GM20000 (cell line): ENCODE results near the gene CERS6.

Source experiments
- DNase-seq: peaks from one replicate; pipeline ENCODE4 v3.0.0; 2012; ENCODE audit warnings: low spot score
- TF ChIP-seq, protein P1 (sequence below): IDR thresholded peaks from 2 replicates; pipeline ENCODE4 v1.5.1; 2012; ENCODE audit warnings: mild to moderate bottlenecking, control low read depth; ENCODE audit errors: extremely low read depth, missing control alignments

Gene CERS6

DNA sequence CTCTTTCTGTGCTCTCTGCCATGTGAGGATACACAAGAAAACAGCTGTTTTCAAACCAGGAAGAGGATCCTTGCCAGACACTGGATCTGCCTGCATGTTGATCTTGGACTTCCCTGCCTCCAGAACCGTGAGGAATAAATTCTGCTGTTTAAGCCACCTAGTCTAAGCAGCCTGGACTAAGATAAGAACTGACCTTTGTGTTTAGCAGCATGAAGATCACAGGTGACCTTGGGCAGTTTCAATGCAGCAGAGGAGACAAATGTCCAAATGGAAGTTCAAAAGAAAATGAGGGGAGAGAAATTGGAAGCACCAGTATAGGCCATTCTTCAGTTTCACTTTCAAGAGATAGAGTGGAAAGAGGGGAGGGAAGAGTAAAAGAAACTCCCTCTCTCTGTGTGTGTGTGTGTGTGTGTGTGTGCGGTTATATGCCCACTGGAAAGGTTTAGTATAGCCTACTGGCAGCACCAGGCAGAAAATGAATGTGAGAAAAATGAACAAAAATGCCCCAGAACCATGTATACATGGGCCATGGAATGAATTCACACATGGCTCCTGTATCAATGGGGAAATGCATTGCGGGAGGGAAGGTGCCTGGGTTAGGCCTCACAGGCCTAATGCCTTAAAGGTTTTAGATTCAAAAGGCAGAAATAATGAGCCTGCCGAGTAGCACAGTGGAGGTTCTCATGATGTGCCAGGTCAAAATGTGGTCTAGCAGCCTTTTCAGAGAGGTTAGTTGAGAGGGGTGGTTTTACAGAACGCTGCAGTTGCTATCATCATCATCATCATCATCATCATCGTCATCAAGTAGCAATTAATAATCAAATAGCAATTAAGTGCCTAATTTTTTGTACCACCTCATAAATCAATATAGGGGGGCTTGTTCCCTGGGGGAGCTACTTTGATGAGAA, 1.1 kb upstream of the CERS6 start:
- DNase-seq: no peak
- TF ChIP-seq, protein P1, sequence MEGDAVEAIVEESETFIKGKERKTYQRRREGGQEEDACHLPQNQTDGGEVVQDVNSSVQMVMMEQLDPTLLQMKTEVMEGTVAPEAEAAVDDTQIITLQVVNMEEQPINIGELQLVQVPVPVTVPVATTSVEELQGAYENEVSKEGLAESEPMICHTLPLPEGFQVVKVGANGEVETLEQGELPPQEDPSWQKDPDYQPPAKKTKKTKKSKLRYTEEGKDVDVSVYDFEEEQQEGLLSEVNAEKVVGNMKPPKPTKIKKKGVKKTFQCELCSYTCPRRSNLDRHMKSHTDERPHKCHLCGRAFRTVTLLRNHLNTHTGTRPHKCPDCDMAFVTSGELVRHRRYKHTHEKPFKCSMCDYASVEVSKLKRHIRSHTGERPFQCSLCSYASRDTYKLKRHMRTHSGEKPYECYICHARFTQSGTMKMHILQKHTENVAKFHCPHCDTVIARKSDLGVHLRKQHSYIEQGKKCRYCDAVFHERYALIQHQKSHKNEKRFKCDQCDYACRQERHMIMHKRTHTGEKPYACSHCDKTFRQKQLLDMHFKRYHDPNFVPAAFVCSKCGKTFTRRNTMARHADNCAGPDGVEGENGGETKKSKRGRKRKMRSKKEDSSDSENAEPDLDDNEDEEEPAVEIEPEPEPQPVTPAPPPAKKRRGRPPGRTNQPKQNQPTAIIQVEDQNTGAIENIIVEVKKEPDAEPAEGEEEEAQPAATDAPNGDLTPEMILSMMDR: no peak

DNA sequence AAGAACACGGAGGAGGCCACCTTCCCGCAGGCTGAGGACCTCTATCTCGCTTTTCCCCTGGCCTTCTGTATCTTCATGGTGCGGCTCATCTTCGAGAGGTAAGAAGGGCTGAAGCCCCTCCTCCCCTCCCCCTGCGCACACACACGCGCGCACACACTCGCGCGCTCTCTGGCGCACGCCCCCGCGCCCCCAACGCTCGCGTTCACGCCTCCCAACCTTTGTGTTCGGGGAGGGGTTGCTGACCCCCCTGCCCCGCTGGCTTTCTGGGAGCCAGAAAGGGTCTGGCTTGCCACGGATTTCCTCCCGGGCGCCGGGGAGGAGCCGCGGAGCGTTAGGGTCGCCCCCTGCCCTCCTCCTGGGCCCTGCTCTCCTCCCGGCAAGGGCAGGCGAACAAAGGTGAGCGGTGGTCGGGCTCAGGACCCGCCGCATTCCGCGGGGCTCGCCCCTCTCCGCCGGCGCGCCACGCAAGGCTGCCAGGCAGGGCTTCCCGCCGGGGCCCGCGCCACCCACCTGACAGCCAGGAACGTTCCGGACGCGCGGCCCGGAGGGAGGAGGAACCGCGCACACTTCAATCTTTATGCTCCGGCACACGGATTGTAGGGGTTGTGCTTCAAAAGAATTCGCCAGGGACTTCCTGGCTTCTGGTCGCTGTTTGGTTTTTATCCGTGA, 583 bp downstream of the CERS6 start:
- TF ChIP-seq, protein P1: no peak
- DNase-seq: peak; percentile 54

DNA sequence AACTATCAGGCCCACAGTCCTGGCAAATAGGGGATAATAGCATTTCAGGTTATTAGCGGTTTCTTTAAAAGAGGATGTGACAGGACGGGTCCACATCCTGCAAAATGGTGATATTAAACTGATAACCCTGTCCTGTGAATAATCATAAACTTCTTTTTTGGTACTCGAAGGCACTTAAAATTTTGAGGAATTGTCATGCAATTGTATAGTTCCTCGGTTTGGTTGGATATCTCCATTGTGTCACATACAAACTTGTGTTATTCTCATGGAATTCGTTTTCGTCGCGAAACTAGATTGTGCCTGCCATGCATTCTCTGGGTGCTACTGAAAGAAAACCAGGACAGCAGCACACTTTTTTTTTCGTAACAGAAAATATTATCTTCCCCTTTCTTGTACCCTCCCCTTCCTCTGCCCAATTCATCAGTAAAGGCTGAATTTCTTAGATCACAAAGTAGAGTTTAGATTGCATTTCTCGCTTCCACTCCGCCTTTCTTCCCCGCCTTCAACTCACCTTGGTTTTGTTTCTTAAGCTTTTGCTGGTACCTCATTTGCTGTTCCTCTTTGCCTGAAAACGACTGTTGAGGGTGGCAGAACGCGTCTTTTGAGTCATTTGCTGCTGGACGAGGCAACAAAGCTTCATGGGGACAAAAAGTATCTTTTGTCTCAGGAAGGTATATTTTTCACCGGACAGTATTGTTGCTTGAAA, 1.3 kb downstream of the CERS6 start:
- TF ChIP-seq, protein P1: no peak
- DNase-seq: peak; percentile 54

DNA sequence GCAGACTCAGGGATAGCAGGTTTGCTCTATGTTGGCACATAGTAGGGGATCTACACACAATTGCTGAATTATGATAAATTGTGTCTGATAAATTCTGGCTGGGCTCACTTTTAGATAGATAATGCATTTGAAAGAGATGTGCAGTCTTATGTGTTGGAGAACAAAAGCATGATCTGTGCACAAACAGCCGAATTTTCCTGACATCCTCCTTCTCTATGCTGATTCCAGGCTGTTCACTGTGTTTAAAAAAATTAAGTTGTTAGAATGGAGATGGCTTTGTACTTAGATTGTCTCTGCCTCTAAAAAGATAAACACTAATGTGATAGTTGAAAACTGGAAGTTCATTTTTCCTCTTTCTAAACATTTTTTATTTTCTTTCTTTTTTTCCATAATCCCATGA, 2.1 kb downstream of the CERS6 start:
- no peak for DNase-seq
- TF ChIP-seq, protein P1: no peak

DNA sequence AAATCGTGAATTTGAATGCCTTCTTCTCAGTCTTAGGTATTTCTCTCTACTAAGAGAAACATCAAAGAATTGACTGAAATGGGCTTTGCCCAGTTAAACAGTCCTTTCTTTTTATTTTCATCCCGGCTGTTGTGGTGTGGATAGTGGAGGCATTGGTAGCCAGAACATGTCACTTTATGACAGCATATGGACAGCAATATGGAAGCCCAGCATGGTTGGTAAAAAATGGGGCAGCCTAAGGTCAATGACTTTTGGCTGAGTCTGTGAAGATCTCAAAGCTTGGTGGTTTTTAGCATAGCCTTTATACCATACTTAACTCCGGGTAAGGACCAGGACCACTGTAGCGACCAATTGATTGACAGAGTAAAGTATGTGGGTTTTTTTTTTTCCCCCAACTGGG, 3.2 kb downstream of the CERS6 start:
- no peak for DNase-seq
- TF ChIP-seq, protein P1: no peak

DNA sequence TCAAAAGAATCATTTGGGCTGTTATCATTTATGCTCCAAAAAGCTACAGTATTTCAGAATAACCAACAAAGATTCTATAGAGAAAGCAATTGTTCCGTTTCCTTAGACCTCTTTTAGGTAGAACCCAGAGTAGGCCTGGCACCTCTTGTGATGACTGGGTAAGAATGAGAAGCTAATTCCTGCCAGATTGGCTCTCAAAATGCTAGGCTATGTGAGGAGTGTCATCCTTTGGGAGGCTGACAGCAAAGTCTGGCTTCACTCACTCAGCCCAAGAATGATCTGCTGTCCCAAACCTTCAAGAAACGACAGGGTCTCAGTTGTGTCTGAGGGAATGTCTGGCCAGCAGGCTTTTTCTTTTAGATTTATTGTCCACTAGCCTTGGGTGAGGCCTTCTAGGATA, 4.5 kb downstream of the CERS6 start:
- no peak for DNase-seq
- TF ChIP-seq, protein P1: no peak
